GM19193 (cell line): ENCODE measurements around the gene PPP1R12C.

Experiments used
- POLR2A ChIP-seq: IDR thresholded peaks from 4 replicates; pipeline ENCODE4 v1.6.1; 2011; ENCODE audit not compliant: insufficient read depth, insufficient read length; ENCODE audit errors: extremely low read depth

PPP1R12C gene

DNA sequence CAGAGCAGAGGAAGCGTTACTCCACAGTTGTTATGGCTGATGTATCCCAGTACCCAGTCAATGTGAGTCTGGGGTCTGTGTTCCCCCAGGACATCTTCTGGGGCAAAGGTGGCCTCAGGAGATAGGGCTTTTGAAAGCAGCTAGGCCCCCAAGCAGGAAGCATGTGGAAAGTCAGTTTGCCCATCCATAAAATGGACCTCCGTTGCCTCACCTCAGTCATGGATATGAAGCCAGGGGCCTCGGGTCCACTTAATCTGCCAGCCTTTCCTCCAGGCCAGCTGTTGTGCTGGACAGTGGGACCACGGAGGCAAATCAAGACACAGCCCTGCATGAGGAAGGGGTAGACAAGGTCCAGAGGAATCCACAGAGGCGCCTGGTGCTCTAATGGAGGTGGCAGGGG lies 38.4 kb downstream of the PPP1R12C start:
- TF ChIP-seq POLR2A = no peak

DNA sequence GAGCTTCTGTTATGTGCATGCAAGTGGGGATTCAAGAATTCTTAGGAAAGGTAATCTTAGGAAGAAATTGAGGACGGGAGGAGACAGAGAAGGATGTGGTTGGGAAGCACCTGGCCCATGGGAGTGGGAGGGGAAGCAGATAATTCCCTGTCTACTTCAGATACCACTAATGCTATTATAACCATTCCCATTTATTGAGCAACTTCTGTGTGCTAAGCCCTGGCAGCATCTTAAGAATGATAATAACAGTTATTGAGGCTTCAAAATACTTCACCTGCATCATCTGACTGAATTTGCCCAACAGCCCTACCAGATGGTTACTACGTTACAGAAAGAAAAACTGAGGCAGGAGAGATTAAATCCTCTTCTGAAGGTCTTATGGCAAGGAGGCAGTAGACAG lies 40.3 kb downstream of the PPP1R12C start:
- TF ChIP-seq POLR2A = no peak

DNA sequence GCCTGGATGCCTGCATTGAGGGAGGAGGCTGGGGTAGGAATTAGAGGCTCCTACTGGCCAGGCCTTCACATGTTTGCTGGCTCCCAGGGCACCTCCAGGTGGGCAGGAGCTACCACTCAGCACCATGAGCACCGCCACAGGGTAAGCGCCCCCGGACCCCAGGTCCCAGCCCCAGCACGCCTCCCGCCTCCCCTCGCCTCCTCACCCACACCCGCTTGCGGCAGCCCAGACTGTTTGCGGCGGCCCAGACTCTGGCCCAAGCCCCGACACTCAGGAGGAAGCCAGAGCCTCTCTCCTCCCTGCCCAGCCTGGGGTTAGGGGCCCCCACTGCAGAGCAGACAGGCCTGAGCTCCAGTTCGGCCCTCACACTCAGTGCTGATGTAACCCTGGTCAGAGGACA lies 41.1 kb downstream of the PPP1R12C start:
- no peak for TF ChIP-seq POLR2A

DNA sequence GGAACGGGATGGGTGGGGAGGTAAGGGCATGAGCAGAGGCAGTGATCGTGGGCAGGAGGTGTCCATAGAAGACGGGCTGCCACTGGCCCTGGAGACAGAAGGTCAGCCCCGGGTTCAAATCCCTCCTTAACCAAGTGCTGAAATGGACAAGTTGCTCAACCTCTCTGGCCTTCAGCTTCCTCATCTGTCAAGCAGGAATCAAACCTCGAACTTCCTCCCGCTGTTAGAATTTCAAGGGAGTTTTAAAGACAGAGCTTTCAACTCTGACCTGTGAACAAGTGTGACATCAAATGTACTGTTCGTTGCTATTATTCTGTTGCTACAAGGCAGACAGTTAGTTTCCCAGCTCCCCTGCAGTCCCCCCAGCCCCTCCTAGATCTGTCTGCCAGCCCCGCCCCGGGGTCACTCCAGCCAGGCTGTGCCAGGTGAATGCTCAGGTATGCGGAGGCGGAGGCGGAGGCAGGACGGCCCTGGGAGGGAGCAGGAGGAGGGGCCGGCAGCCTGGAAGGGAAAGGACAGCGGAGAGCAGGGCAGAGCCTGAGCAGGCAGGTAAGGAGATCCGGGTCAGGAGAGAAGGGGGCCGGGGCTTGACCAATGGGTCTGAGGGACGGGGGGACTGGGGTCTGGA lies 42.0 kb downstream of the PPP1R12C start, which contains the start of gene EPS8L1:
Gene EPS8L1 (plus strand): TSS at position 499 of the 628 bp plus-strand sequence. CDS start 576 bp downstream, outside the sequence.
- no peak for TF ChIP-seq POLR2A

DNA sequence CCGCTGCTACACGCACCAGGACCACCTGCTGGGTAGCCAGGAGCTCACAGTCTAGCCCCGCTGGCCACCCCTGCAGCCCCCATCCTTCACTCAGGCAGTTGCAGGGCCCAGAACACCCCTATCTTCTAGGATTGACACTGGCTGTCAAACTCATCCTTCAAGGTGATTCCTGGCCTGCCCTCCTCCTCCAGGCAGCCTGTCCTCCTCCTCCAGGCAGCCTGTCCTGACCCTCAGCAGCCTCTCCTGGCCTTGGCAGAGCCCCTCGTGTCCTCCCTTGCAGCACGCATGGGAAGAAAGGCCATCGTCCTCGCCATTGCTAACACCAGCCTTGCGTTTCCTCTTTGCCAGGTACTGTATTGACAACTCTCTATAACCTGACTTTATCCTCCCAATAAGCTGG lies 45.5 kb downstream of the PPP1R12C start:
- no peak for TF ChIP-seq POLR2A

DNA sequence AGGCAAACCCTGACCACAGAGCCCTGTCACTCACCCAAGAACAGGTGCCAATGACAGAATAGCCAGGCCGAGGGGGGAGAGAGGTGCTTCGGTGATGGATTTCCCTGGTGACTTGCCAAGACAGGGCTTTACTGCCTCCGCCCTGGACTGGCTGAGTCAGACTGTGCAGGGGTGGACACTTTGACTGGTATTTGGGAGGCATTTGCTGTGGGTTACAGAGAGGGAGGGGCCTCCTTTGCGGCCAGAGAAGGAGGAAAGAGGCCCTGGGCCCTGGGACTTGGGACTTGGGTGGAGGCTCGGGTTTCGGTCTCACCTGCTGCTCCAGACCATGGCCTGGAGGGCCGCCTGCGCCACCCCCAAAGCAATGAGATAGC lies 46.3 kb downstream of the PPP1R12C start:
- no peak for TF ChIP-seq POLR2A

DNA sequence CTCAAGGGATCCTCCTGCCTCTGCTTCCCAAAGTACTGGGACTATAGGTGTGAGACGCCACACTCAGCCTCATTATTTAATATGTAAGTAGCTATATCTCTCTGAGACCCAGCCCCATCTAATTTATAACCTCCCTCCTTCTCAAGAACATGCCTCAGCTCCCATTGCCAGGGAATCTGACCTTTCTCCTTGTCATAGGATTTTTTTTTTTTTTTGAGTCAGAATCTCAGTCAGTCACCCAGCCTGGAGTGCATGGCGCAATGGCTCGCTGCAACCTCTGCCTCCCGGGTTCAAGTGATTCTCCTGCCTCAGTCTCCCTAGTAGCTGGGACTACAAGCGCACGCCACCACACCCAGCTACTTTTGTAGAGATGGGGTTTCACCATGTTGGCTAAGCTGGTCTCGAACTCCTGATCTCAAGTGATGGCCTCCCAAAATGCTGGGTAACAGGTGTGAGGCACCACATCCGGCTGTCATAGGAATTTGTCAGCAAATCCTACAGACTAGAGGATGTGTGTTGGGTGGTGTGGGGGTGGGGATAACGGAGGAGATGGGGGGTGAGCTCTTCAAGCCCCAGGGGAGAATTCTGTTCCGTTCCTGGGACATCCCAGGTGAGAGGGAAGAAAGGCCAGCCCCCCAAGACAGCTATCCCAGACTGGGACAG lies 46.8 kb downstream of the PPP1R12C start:
- TF ChIP-seq POLR2A = no peak

DNA sequence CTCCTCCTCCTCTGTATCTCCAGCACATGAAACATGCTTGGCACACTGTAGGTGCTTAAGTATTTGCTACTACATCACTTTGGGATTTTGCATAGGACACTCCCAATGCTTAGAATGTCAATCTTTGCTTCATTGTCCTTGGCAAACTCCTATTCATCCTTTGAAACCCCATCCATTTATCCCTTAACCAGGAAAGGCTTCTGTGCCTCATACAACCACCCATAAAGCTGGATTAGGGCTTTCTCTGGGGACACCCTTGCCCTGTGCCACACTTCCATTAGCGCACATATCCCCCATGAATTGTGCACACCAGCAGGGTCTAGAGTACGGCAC lies 47.6 kb downstream of the PPP1R12C start:
- TF ChIP-seq POLR2A = no peak

DNA sequence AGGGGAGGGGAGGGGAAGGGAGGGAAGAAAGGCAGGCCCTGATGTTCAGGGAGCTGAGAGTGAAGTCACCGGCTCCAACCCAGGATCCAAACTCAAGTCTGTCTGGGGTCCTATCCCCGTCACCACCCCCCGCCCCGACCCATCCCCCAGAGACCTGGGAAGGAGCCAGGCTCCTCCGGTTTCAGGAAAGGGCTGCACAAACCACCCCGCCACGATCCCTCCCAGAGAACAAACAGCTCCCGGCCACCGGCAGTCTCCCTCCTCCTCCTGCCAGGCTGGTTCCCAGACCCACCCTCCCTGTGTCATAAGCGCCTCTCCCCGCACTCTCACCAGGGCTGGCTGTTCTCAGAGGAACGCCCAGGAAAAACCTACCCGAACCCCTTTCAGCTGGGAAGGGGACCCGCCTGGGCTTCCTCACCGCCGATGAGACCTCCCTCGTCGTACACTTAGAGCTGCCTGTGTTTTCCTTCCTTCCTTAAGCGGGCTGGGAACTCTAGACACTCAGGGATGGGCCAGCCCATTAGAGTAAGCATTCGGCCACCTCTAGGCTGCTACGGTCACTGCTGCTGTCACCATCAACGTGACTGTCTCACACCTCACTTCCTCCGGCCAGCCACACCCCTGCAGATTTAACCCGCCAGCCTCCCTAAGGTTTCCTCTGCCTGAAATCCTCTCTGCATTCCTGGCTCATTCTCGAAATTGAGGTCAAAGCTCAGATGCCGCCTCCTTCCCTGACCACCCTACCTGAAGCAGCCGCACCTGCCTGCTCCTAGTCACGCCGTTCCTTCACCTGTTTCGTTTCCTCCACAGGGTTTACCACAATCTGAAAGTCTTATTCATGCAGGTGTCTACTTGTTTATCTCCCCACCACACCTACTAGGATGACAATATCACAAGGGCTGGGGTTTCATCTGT lies 48.2 kb downstream of the PPP1R12C start:
- no peak for TF ChIP-seq POLR2A

DNA sequence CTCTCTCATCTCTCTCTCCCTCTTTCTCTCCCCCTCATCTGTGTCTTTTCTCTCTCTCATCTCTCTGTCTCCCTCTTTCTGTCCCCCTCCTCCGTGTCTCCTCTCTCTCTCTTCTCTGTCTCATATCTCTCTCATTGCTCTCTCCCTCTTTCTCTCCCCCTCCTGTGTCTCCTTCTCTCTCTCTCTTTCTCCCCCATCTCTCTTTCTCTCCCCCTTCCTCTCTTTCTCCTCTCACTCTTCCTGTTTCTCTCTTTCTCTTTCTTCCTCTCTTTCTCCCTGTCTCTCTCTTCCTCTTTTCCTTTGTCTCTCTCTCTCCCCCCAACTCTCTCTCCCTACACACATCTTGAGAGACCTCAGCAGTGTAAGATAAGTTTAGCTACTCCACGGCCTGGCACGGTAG lies 49.6 kb downstream of the PPP1R12C start:
- no peak for TF ChIP-seq POLR2A

DNA sequence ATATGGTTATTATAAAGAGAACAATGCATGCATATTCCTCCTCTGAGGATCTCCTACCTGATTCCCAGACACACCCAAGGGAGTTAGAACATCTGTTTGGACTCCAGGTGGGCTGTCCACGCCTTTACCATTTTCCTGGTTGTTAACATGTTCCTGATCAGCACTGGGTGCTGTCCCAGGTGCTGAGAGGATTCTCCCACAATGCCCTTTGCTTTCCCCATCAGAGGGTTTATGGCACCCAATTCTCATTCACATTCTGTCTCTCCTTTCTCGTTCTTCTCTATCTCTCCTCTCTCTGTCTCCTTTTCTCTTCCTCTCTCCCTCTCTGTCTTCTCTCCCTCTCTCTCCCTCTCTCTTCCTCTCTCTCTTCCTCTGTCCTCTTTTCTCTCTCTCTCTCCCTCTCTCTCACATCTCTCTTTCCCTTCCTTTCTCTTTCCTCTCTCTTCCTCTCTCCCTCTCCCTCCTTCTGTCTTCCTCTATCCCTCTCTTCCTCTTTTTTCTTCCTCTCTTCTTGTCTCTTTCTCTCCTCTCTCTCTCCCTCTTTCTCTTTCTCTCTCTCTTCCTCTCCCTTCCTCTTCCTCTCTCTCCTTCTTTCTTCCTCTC lies 51.2 kb downstream of the PPP1R12C start:
- no peak for TF ChIP-seq POLR2A

DNA sequence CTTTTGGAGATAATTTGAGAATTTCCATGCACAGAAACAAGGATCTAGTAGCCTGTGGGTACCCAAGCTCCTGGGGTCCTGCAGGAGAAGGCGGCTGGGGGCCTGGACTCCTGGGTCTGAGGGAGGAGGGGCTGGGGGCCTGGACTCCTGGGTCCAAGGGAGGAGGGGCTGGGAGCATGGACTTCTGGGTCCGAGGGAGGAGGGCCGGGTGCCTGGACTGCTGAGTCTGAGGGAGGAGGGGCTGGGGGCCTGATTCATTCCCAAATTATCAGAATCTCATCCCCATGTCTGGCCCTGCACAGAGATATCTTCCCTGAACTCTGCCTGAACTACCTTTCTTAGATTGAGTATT lies 54.0 kb downstream of the PPP1R12C start:
- TF ChIP-seq POLR2A = no peak

DNA sequence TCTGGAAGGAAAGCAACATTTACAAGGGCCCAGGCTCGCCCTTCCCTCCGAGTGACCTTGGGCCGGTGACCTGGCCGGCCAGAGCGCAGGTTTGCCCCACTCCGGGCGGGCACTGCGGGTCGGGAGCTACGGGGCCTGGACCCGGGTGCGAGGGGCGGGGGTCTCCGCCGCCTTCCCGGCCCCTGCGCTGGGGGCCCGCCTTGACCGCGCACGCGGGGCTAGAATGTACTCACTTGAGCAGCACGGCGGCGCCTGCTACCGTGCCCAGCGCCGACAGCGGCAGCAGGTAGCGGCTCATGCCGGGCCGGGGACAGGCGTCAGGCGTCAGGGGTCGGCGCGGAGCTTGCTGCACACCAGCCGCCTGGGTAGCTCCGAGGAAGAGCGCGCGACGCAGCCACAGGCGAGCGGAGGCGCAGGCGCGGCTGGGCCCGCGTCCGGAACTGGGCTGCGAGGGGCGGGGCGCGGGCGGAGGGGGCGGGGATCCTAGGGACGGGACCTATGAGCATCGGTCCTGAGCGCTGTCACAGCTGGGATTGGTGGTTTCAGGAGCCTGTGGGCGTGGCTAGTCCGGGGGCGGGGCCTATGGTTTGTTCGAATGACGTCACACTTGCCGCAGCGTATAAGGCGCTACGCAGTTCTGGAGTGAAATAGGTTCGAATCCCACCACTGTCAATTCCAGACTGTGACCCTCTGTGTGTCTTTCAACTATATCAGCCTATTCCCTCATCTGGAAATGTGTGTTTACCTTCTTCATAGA lies 54.5 kb downstream of the PPP1R12C start, which contains the start of gene RDH13:
Gene RDH13 (minus strand): TSS at position 414 of the 757 bp plus-strand sequence. CDS start 116 bp downstream, at position 298.
- TF ChIP-seq POLR2A = peak; percentile 65

DNA sequence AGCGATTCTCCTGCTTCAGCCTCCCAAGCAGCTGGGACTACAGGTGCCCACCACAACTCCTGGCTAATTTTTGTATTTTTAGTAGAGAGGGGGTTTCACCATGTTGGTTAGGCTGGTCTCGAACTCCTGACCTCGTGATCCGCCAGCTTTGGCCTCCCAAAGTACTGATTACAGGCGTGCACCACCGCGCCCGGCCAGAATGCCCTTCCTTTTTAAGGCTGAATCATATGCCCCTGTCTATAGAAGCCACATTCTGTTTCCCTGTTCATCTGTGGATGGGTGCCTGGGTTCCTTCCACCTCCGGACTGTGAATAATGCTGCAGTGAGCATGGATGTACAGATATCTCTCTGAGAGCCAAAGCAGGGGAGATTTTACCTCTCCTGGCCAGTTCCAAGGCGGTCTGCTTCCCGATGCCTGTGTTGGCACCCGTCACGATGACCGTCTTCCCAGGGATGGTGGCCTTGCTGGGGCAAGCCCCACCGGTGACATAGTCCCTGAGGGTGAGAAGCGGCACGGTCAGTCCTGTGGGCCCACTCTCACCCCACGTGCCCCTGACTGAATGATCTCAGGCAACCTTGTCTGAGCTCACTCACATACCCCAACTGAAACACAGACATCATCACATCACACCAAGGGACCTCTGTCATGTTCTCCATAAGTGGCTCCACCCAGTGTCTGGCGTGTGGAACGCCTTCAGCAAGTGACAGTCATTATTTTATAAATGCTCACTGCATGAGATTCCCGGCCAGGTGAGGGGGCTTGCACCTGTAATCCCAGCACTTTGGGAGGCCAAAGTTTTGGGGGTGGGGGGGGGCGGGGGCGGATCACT lies 58.4 kb downstream of the PPP1R12C start:
- TF ChIP-seq POLR2A = no peak

DNA sequence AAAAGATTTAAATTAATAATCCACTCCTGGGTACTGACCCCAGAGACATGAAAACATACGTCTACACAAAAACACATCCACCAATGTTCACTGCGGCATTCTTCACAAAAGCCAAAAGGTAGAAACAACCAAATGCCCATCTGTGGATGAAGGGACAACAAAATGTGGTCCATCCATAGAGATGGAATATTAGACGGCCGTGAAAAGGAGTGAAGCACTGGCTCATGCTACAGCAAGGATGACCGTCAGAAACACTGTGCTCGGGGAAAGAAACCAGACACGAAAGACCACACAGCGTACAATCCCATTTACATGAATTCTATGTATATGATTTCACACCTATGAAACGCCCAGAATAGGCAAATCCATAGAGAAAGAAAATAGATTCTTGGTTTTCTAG lies 60.6 kb downstream of the PPP1R12C start:
- no peak for TF ChIP-seq POLR2A

DNA sequence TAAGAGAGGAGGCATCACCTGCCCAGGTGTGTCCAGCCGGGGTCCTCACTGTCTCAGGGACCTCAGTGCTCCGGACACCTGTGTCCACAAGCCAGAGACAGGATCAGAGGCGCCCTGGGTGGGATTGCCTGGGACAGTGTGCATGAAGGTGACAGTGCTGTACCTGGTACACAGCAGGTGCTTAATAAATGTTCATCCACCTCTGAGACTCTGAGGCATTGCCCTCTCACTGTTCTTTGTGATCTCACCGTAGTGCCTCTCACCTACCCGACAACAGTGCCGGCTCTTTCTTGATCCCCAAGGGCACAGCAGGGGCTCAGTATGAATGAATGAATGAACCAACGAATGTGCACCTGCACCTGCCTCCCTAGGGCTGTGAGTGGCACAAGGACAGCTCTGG lies 63.7 kb downstream of the PPP1R12C start:
- TF ChIP-seq POLR2A = no peak
